ENCODE measurements around the gene ADPRHL1.

Gene ADPRHL1

DNA sequence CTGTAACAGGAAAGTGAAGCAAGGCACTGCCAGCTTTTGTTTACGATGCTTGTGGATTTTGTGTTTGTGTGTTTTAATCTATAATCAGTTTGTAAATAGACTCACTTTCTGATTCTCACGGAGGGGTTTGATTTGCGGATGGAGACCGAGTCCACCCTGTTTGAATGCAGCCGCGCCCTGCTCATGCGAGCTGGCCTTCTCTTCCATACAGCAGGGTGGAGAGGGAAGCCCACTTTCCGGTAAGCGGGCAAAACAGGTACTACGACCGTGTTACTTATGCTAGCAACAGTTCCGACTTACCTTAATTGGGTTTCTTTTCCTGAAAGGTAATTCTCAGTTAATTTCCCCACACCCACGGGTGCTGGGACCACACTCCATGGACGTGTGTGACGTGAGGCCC lies 33.1 kb downstream of the ADPRHL1 start:
- in situ Hi-C loops (cut with HindIII; ENCODE audit: low sequenced_read_pairs), result no loop called here

DNA sequence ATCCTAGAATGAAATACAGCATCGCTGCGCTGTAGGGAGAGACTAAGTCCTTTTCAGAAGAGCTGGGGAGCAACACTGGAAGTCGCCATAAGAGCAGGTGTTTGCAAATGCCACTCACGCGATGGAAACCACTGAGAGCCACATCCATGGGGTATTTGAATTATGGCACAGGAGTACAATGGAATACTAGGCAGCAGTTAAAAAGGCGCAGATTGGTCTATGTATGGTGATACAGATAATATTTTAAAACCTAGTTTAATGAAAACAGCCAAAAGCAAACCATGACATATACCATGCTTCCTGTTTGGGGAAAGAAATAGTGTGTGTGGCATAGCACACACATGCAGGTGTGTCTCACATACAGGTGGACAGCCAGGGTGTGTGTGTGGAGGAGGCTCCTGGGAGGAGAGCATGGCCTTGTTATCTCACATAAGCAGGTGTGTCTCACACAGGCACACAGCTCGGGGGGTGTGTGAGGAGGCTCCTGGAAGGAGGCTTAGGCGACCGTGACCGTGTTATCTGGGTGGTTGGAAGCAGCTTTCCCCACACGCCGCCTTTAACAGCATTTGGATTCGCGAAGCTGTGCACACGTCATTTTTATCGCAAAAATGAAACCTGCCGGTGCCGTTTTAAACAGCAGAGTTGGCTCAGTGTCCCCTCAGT lies 33.6 kb downstream of the ADPRHL1 start:
- in situ Hi-C loops (cut with HindIII; ENCODE audit: low sequenced_read_pairs), result no loop called here

DNA sequence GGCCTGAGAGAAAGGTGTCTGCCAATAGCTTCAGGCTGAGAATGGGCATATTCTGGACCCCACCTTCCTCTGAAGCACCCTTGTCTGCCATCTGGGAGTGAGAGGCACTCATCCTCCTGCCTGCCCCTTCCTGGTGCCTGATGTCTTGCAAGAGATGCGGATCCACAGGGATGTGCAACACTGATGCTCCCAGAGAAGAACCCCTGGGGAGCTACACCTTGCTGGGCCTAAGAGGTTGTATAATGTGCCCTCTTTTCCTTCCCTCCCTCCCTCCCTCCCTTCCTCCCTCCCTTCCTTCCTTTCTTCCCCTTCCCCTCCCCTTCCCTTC lies 34.6 kb downstream of the ADPRHL1 start:
- in situ Hi-C loops (cut with HindIII; ENCODE audit: low sequenced_read_pairs), result no loop called here

DNA sequence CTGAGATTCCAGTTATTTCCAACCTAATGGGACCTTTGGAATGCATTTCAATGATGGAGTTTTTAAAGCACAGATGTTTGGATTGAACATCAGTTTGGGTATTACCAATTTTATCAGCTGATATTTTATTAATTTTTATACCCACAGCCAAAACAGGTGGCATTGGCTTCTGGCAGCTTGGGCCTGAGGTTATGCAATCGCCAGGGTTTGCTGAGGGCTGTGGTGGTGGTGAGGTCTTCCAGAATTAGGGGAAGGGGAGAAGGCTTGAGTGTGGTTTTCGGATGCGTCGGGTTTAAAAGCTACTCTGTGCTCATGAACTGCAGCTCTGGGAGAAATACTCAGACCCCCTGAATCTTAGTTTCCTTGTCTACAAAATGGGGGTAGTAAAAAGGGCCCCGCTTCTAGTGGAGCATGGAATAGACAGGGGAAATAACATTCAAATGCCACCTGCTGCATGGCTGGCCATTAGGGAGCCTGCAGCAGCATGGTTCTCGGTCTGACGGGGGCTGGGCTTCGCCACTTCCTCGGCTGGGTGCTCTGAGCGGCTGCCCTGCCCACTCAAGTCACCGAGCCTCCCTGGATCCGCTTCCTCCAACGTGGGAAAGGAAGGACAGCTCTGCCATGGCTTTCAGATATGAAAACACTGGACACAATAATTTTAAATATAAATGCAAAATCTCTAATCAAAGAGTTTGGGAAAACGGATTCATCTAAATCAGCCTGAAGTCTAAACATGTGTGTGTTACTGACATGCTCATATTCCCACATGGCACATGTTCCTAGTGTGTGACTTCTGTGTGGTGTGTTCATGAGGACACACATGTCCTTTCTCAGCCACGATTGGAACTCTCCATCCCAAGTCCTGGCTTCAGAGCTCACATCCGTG lies 35.2 kb downstream of the ADPRHL1 start:
- in situ Hi-C loops (cut with HindIII; ENCODE audit: low sequenced_read_pairs), result no loop called here

DNA sequence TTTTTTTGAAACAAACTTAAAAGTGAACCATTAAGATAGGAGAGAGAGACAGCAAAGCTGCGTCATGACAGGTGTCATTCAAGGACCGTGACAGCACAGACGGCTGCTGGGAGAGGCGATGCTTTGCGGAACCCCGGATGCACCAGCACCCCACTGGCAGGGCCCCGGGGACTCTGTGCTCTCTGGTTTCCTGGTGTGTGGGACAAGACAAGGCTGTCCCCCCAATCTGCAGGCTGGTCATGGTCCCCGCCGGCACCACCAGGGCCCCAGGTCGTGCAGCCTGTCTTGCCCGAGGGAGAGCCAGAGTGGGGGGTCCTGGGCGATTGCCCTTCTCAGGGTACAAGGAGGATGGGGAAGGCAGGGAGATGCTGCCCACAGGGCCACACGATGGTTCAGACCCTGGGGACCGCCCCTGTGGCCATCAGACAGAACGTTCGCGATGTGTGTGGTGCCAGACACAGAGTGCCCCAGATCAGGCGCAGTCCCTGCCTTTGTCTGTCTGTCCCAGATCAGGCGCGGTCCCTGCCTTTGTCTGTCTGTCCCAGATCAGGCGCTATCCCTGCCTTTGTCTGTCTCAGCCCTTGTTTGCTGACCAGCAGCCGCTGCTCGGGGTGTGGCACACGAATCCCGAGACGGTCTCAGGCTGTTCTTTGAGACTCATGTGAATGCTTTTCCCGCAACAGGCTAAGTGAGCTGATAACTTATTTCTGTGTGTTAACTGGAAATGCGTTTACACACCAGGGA lies 36.1 kb downstream of the ADPRHL1 start:
- in situ Hi-C loops (cut with HindIII; ENCODE audit: low sequenced_read_pairs), result no loop called here

DNA sequence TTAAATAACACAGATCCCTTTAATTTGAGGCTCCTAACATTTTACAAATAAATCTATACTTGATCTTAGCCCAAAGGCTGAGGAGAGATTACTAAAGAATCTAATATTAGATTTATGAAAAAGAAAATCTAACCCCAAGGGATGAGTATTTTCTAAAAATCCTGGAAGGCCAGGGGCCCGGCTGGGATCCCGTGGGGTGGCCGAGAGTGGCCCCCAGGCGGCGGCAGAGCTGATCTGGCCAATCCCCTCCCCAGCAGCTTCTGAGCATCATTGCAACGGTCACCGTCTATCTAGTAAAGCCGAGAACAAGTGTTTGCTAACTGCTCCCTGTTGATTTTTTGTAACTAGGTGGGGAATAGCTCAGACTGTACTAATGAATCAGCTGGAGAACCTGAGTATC lies 37.5 kb downstream of the ADPRHL1 start:
- in situ Hi-C loops (cut with HindIII; ENCODE audit: low sequenced_read_pairs), result no loop called here

DNA sequence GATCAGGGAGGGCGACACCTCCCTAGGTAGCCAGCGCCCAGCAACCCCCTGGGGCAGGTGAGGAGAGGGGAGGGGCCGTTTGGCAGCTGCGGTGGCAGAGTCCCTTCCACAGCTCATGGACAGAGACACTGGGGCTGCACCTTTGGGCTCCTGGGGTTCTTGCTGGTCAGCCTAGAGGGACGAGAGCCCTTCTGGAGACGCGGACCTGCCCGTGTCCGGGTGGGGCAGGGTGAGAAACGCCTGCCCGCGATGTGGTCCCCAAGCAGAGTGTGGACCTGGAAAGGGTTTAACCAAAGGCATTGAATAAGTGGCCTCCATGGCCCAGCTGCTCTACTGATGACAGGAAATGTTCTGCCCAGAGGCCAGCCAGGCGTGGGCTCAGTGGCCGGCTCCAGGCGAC lies 38.3 kb downstream of the ADPRHL1 start:
- in situ Hi-C loops (cut with HindIII; ENCODE audit: low sequenced_read_pairs), result no loop called here

DNA sequence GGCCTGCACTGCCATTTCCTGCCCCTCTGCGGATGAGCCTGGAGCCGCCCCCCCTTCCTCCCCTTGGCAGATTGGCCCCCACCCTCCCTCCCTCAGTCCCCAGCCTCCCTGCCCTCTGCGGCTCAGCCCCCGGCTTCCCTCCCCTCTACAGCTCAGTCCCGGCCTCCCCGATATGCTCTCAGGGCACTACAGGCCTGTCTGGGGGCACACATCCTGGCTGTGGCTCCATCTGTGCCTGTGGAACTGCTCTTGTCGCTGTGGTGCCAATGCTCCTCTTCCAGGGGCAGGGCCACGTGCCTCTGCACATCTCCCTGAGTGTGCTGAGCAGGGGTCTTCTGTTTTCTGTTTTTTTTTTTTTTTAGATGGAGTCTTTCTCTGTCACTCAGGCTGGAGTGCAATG lies 39.0 kb downstream of the ADPRHL1 start:
- in situ Hi-C loops (cut with HindIII; ENCODE audit: low sequenced_read_pairs), result no loop called here

DNA sequence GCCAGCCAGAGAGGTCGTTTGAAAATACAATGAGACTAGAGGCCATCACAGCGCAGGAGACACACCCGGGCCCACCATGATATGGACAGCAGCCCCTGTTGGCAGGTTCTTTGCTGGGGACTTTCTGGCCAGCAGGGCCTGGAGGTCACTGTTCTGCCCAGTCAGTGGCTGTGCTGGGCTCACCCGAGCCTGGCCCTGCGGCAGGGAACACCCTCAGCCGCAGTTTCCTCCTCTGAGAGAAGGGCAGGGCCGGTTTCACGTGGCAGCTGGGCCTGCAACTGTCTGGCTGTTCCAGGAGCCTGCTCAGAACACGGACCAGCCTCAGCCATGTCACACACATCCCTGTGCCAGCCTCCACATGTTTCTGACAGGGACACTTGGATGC lies 39.4 kb downstream of the ADPRHL1 start:
- in situ Hi-C loops (cut with HindIII; ENCODE audit: low sequenced_read_pairs), result no loop called here

DNA sequence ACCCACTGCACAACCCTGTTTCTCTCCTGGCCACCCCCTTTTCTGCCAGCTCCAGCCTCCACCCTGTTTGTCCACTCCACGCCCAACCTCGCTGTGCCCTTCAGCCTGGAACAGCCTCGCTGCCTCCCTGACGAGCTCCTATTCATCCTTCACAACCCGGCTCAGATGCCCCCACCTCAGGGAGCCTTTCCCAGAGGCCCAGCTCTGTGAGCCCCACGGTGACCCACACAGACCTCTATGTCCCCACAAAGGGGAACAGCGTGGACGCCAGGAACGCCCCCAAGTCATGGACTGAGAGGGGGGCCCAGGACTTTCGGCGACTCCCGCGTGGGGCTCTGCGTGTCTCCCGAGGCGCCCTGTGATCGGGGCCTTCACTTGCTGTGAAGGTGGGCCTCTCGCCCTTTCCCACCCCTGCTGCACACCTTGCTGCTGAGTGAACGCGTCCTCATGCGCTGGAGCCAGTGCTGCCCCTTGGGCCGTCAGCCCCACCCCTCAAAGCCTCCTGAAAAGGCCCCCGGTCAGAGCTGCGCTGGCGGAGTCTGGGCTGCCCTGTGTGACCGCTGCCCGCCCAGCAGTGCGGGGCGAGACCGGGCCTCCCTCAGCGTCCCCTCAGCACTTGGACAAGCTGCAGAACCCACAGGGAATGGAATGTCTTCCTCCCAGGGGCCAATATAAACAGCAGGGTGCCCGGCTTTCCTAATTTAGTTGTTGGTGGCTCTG lies 40.0 kb downstream of the ADPRHL1 start:
- in situ Hi-C loops (cut with HindIII; ENCODE audit: low sequenced_read_pairs), result no loop called here

DNA sequence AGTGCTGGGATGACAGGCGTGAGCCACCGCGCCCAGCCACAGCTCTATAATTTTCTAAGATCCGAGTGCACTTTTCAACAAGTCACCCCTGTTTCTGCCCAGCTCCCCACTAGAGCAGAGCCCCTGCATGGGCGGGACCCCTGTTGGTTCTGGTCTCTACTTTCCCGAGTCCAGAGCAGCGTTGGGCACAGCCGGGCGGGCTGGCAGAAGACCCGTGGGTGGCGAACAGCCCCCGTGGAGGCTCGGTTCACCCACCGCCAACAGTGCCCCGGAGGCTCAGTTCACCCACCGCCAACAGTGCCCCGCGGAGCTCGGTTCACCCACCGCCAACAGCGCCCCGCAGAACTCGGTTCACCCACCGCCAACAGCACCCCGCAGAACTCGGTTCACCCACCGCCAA lies 40.8 kb downstream of the ADPRHL1 start:
- in situ Hi-C loops (cut with HindIII; ENCODE audit: low sequenced_read_pairs), result no loop called here

DNA sequence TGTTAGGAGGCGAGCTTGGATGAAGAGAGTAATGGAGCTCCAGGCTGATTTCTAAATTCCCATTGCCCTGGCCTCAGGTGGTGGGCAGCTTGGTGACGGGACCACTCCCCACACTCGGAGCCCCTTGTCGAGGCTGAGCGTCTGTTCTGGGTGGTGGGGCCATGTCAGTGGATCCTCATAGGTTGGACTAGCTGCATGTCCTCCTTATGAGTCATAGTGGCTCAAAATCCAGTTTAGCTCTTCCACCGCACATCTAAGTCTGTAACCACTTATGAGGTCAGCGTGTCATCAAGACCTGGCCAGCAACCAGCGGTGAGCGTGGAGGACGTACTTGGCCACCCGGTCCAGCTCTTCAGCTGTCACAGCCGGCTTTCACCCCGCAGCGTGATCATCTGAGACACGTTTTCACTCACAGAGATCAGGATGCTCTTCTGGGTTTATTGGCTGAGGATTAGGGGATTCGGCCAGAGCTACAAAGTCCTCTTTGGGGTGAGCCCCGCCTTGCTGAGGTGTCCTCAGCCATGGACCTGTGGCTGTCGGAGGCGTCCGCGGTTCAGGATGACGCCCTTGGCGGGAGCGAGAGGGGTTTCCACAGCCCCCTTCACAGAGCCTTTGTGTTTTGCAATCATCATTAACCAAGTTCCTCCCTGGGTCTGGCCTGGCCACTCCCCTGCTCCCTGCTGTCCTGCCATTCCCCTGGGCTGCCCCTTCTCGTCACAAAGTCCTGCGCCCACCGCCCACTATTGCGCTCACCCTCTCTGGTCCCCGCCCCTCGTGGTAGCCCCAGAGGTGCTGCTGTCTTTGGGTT lies 41.9 kb downstream of the ADPRHL1 start:
- in situ Hi-C loops (cut with HindIII; ENCODE audit: low sequenced_read_pairs), result no loop called here

DNA sequence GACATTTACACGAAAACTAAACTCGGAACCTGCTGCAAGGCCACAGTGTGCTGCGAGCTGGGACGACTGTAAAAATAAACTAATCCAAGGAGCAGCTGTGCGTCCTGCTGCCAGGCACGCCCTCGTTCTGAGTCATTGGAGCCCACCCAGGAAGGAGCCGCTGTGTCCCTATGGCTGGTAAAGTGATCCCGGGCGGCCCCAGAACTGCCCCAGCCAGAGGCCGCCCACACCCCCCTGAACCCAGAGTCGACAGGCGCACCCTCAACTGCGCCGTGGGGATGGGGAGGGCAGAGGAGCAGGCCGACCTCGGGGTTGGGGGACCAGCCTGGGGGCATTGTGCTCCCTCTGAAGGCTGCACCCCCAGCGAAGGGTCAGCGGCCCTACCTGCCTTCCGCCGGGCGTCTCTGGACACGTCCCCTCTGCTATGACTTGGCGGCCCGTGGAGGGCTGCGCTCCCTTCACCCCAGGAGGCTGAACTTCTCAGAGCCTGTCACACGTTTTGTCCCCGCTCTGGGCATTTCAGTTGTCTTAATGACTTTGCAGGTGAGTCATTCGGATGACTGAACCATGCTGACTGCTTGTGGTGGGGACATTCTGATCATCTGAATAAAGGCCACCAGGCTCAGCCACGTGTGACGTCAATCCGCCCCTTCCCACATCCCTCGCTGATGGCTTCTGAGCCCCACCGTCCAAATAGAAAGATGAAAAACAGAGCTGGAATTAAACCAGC lies 42.7 kb downstream of the ADPRHL1 start:
- in situ Hi-C loops (cut with HindIII; ENCODE audit: low sequenced_read_pairs), result no loop called here

DNA sequence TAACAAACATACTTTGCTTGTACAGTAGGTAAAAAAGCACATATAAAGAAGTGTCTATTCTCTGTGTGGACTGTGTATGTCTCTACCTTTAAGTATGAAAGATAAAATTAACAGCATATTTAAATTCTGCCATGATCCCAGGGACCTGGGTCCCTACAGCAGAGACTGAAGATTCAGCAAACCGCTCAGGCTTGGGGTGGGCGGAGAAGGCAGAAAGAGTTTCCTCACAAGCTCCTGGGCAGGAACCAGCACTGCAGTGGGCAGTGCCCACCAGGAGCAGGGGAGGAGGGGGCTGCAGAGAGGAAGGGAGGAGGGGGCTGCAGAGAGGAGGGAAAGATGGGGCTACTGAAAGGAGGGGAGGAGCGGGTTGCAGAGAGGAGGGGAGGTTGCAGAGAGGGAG lies 44.7 kb downstream of the ADPRHL1 start:
- in situ Hi-C loops (cut with HindIII; ENCODE audit: low sequenced_read_pairs), result loop anchor here (5.0 kb wide), 1 partner anchor 104 kb away; no protein-coding TSS in a partner anchor

DNA sequence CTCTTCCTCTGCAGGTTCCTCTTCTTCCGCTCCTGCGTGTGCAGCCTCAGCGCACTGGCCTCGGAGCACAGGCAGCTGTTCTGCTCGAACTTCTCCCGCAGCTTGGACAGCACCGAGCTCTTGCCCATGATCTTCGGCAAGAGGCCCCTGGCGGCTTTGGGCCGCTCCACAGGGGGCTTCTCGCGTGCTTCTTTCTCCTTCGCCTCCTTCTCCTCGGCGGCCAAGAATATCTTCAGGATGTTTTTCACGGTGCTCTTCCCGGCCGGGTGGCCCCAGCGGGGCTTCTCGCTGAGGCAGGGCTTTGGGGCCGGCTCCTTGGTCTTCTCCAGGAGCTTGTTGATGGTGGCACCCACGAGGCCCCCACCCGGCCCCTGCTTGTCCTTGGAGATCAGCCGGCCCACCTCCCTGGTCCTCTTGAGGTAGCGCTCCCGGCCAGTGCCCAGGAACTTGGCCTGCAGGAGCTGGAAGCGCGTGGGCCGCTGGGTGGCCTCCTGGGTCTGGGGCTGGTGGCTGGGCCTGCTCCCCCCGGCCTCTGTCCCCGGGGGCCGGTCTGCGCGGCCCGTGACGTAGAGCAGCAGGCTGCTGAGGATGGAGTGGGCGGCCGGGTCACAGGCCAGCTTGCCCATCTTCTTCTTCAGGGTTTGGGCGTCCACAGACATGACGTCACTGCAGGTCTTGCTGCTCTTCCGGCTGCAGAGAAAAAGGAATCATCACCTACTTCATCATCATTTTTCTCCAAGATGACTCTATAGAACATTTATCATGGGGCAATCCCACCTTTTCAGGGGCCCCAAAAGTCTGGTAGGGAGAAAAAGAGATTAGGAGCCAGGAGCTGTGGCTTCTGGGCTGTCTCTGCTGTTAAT lies 45.5 kb downstream of the ADPRHL1 start:
- in situ Hi-C loops (cut with HindIII; ENCODE audit: low sequenced_read_pairs), result loop anchor here (5.0 kb wide), 1 partner anchor 105 kb away; no protein-coding TSS in a partner anchor

DNA sequence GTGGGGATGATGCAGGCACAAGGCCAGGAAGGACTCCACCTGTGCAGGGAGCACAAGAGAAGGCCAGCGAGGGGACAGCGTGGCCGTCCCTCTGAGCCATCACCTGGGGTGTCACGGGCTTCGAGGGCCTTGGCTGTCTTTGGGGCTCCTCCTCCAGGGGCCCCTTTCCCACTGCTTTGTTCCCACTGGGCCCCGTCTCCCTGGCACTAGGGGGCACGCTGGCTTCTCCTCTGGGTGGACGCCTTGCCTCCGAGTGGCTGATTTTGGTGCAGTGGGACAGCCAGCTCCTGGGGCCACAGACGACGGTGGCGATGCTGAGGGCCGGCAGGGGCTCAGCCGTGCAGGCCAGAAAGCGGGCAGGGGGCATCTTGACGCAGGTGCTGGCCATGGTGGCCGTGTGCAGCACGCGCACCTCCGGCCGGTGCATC lies 46.2 kb downstream of the ADPRHL1 start:
- in situ Hi-C loops (cut with HindIII; ENCODE audit: low sequenced_read_pairs), result loop anchor here (5.0 kb wide), 1 partner anchor 105 kb away; no protein-coding TSS in a partner anchor

DNA sequence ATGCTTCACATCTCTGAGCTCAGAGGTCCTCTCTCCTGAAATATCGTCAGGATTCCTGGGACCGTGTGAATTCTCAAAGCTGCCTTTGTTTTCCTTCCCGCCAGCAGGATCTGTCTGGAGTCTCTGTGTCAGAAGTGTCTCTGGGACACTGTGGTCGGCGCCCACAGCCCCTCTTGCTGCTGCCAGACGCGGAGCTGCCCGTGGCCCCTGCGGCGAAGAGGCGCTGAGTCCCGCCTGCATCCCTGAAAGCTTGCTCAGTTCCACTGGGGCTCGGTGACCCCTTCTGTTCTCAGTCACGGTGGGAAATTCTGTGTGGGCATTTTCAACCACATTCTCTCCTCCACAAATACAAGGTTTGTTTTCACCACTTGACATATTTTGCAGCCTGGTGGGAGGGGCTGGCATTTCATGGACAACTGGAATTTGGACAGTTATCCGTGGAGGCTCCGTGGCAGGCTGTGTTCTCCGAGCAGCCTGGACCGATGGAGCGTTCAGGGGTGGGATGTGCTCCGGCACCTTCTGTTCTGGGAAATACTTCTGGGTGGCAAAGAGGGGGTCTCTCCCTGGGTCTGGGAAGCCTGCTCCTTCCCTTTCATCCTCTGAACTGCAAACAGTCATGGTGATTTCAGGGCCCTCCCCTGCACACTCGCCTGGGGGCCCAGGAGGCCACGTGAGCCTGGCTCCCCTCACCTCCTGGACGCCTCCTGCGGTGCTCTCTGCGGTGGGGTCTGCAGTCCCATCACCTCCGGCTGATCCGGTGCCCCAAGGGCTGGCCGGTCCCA lies 46.8 kb downstream of the ADPRHL1 start:
- in situ Hi-C loops (cut with HindIII; ENCODE audit: low sequenced_read_pairs), result loop anchor here (5.0 kb wide), 1 partner anchor 106 kb away; no protein-coding TSS in a partner anchor

All from endothelial cell of hepatic sinusoid (primary cell).